Hepatic stellate cell (primary cell): ENCODE results near the gene FOXO1.
"Not testable (repeated sequence)": the region's sequence is repeated elsewhere in the genome, so short reads cannot be mapped to it uniquely, and the experiment has no call there.

Experiments
- DNase-seq: peaks from one replicate; pipeline ENCODE4 v3.0.0; 2011; ENCODE audit warnings: low spot score

The FOXO1 gene

DNA sequence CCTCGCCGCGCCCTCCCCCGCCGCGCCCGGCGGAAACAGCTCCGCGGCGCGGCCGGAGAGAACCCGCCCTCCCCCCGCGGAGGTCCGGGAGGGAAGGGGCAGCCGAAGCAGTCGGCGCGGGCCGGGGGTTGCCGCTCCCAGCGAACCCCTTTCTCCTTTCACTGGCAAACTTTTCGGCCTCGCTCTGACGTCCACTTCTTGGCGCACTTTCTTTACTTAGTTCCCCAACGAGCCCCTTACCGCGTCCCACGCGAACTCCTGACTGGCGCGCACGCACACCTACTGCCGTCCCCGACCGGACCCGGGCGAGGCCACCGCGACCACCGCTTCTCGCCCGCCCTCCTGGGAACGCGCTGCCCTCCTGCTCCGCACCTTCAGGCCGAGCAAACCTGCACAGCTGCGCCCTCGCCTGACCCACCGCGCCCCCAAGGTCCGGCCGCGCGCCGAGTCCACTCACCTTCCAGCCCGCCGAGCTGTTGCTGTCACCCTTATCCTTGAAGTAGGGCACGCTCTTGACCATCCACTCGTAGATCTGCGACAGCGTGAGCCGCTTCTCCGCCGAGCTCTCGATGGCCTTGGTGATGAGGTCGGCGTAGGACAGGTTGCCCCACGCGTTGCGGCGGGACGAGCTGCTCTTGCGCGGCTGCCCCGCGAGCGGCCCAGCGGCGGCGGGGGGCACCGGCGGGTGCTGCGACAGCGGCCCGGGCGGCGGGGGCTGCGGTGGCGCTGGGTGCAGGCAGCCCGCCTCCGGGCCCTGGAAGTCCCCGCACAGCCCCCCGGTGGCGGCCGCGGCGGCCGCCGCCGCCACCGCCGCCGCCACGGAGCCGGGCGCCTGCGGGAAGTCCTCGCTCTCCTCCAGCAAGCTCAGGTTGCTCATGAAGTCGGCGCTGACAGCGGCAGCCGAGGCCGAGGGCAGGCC lies 1.1 kb downstream of the FOXO1 start:
- peak; percentile 33 for DNase-seq

DNA sequence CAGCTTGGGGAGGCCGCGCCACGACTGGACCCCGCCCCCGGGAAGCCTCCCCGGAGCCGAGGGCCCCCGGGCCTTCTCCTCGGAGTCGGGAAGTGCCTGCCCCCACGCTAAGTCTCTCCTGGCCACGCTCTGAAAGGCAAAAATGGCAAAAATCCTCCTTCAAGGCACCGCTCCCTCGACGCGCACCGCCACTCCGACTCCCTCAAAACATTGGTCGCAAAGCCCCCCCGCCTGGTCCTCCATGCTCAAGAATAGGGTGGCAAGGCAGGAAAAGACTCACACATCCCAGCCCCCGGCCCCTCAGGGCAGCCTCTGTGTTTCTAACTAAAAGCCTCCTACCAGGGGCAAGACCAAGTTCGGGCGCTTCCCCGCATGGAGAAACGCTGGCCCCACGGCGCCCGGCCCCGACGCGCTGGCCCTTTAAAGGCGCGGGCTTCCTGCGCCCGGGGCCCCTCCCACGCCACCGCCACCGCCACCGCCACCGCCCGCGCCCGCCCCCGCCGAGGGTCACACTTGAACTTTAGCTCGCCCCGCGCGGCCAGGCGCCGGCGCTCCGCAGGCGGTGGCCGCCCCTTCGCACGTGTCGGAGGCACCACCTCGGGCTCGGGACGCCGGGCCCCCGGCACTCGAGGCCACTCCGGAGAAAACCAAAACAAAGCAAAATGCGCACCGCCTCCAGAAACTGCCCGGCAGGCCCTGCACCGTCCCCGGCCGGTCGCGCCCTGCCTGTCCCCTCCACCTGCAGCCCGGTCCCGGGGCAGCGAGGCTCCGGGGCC lies 1.9 kb downstream of the FOXO1 start:
- peak; percentile 41 for DNase-seq

DNA sequence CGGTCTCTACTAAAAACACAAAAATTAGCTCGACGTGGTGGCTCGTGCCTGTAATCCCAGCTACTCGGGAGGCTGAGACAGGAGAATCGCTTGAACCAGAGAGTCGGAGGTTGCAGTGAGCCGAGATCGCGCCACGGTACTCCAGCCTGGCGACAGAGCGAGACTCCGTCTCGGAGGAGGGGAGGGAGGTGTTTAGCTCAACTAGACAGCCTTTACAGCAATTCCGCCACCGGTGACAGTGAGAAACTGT lies 2.4 kb downstream of the FOXO1 start:
- not testable (repeated sequence) for DNase-seq

DNA sequence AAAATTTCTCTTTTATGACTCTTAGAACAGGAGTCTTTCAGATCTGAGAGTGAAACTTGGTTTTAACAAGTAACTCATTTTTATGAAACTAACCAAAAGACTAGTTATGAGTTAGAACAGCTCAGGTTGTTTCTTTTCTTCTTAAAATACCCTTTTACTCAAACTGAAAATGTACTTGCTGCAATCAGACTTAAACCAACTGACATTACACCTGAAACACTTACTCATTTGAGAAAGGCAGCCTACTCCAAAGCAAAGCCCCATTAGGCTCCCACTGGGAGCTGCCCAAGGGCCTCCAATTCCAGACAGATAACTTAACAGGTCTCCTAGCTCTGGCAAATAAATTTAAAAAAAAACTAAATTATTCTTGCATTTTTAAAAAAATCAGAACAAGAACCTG lies 3.6 kb downstream of the FOXO1 start:
- no peak for DNase-seq

- DNase-seq = no peak
Measured at GRCh38 chr13:40661875-40662665, 4.4 kb downstream of the FOXO1 start.

GRCh38 chr13:40660692-40661091 lies 5.7 kb downstream of the FOXO1 start:
- DNase-seq = no peak

DNA sequence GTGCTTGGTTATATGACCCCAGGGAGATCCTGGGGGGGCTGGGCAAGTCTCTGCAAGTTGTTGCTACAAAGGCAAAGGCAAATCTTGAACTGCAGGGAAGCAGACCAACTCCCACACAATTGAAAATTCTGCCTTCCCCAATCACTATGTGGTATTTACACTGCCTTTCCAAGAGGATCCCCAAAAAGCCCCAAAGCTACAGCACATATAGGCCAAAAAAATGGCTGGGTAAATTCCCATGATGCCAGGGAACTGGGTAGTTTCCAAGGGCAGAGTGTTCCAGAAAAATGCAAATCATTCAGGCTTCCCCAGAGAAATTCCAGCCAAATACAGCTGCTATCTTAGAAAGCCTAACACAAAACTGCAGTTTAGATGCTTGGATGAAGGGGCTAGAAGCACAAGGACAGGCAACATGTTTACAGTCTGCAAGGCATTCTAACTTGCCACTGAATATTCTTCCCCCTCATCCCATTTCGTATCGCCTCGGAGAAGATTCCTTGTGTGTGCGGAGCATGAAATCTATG lies 6.2 kb downstream of the FOXO1 start:
- no peak for DNase-seq

- no peak for DNase-seq
Measured at GRCh38 chr13:40657951-40658350, 8.5 kb downstream of the FOXO1 start.

DNA sequence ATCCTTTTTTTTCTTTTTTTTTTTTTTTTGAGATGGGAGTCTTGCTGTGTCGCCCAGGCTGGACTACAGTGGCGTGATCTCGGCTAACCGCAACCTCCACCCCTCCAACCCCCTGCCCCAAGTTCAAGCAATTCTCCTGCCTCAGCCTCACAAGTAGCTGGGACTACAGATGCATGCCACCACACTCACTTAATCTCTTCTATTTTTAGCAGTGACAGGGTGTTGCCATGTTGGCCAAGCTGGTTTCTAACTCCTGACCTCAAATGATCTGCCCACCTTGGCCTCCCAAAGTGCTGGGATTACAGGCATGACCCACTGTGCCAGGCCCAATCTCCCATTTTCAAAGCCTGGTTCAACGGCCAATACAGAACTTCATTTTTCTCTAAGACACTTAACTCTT lies 9.1 kb downstream of the FOXO1 start:
- DNase-seq = no peak

- DNase-seq = no peak
Measured at GRCh38 chr13:40656358-40656757, 10.1 kb downstream of the FOXO1 start.

- no peak for DNase-seq
Measured at GRCh38 chr13:40653527-40654318, 12.7 kb downstream of the FOXO1 start.

DNA sequence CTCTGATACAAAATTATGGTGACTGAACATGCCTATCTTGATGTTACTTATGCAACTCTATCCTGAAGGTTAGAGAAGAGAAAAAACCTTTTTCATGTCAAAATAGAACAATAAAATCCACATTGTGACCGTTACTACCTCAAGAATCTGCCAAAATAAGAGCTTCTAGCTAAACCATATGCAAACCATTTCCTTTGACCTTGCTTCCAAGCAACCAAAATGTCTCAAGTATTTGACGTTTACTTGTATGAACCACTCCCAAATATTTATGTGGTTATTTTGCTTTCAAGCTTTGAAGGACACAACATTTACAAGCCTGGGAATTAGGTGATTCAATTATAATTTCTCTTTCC lies 13.9 kb downstream of the FOXO1 start:
- no peak for DNase-seq

GRCh38 chr13:40651866-40652587 lies 14.4 kb downstream of the FOXO1 start:
- no peak for DNase-seq

DNA sequence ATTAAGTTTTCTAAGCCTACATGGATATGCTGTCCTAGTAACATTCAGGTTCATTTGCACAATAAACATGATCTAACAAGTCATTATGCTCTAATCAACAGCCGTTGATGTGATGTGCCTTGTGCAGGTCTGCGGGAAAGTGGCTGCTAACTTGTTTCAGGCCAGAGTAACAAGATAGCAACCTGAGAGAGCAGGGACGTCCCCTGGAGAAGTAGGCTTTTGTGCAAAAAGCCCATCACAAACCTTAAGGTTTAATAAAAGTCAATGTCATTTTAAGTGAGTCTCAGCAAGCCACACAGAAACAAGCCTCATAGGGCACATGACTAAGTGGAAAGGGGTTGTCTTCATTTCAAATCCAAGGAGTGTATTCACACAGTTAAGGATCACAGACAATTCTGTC lies 17.6 kb downstream of the FOXO1 start:
- no peak for DNase-seq

DNA sequence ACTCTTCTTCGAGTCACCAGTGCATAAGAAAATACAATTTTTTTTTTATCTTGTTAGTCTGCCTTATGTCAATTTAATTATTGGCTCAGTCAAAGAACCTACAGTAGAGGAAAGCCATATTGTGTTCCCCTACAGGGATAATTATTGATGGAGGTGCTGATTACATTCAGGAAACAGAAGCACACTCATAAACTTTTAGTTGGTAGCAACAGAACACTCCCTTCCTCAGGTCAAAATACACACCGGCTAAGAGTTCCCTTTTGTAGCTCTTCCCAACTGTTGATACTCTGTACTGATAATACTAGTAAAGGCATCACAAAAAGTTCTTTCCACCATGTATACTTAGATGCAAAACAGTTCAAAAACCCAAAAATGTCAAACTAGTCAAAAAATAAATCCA lies 18.4 kb downstream of the FOXO1 start:
- DNase-seq = no peak

DNA sequence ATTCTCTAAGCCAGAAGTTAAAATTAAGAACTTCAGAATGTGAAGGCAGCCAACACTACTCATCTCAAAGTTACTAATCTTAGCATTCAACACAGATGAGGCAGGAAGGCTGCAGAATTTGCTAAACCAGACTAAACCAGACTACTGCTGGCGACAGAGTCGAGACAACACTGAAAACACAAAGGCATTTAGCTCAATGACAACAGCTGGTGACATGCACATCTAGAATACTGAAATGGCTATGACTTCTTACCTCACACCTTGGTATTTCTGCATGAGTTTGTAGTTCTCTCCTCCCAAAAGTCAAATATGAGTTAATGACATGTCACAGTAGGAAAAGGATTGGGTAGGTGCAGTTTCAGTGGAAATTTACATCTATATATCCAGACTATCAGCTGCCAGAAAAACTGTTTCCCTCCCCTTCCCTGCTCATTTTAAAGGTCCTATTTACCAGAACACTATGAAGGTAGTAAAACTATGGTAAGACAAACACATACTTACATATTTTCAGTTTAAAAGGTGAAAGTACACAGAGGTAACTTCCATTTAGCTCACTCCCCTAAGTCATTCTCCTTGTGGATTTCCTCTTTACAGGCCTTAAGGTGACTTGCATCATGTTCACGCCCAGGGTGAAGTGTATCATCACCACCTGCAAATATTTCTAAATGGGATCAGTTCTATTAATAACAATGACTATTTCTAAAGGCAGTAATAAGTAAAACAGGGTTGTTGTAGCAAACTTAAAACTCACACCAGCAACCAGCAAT lies 21.4 kb downstream of the FOXO1 start:
- DNase-seq = no peak

DNA sequence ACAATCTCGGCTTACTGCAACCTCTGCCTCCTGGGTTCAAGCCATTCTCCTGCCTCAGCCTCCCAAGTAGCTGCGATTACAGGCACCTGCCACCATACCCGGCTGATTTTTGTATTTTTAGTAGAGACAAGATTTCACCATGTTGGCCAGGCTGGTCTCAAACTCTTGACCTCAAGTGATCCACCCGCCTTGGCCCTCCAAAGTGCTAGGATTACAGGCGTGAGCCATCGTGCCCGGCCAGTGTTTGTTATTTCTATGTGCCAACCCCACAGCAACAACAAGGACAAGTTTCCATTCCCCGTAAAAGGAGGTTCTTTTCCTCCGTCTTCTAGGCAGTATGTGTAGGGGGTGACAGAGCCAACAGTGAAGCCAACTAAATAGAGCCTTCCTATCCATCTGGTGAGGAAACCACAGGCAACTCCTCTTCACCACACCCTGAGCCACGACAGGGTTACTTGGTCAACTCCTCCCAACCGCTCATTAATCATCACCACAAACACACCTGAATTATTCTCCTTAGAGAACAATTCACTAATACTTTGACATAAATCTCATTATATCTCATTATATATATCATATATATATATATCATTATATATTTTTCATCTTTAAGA lies 25.5 kb downstream of the FOXO1 start:
- DNase-seq = no peak

- no peak for DNase-seq
Measured at GRCh38 chr13:40640202-40640601, 26.2 kb downstream of the FOXO1 start.

GRCh38 chr13:40639221-40639681 lies 27.2 kb downstream of the FOXO1 start:
- DNase-seq = no peak

DNA sequence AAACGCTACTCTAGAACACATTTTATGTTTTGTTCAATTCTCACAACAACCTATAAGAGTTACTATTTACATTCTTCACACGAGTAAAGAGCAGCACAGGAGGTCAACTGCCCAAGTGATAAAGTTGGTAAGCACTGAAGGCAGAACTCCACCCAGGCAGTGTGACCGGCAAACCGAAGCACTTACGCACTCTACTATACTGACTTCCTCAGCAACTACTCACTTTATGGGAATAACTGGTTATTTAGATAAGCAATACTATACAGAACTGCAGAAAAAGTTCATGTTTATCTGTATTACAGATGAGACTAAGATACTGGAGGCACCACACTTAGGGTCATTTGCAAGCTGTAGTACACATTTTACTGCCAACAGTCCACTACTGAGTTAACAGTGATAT lies 28.8 kb downstream of the FOXO1 start:
- DNase-seq = peak; percentile 6
